GM21381 (cell line): Measurements from ENCODE around the gene CLHC1.
"Not testable (repeated sequence)": the region's sequence is repeated elsewhere in the genome, so short reads cannot be mapped to it uniquely, and the experiment has no call there.

Experiments
- ATAC-seq: cut with Tn5 transposase; IDR thresholded peaks from one replicate; pipeline ENCODE4 v1.9.1; 2021; ENCODE audit warnings: mild to moderate bottlenecking, moderate library complexity; ENCODE audit not compliant: unreplicated experiment

Gene CLHC1

GRCh38 chr2:55137024-55137958 is 94.8 kb downstream of the CLHC1 start:
- no peak for ATAC-seq

GRCh38 chr2:55136138-55136541 is 96.0 kb downstream of the CLHC1 start:
- no peak for ATAC-seq

- ATAC-seq, result no peak
These were observed 96.6 kb downstream of the CLHC1 start for GRCh38 chr2:55135491-55135890.

- ATAC-seq, result no peak
These were observed 97.8 kb downstream of the CLHC1 start for GRCh38 chr2:55134316-55134706.

GRCh38 chr2:55133467-55134315 is 98.4 kb downstream of the CLHC1 start:
- ATAC-seq, result peak; percentile 81

- no peak for ATAC-seq
These were observed 101.2 kb downstream of the CLHC1 start for GRCh38 chr2:55130849-55131248.

- ATAC-seq, result not testable (repeated sequence)
These were observed 105.5 kb downstream of the CLHC1 start for GRCh38 chr2:55126643-55127042.
